B cell (primary cell): Measurements from ENCODE around the gene NTM. TPM values are rescaled to one million over a fixed set of nuclear protein-coding genes. Genes with fewer than 3 reads are reported as not detected.

Experiments used
- ATAC-seq: fragments of 200-7000 bp; cut with Tn5 transposase; one replicate; pipeline ENCODE4 v1.10.0; 2021; ENCODE audit warnings: low read depth, mild to moderate bottlenecking, moderate number of reproducible peaks, moderate library complexity
- CTCF ChIA-PET: fragments of 350-600 bp; sonication (Branson Sonifier 250); formaldehyde crosslinking; loops from one replicate; lab custom pipeline; 2021; ENCODE audit warnings: antibody characterized with exemption, inconsistent platforms; lab: Charles Lee
- POLR2A ChIA-PET: fragments of 350-600 bp; sonication (Branson Sonifier 250); formaldehyde crosslinking; loops from one replicate; lab custom pipeline; 2021; ENCODE audit warnings: antibody characterized with exemption; lab: Charles Lee
- DNase-seq: peaks from one replicate; pipeline ENCODE4 v3.0.0; 2013
- H2AFZ ChIP-seq: 2 replicates; pipeline ENCODE4 v1.6.1; 2012; ENCODE audit warnings: mild to moderate bottlenecking, low read depth, low read length; ENCODE audit not compliant: insufficient read depth, poor library complexity, severe bottlenecking
- H3K27ac ChIP-seq, 2 donors: 1 replicate in 1 of 2; 2 replicates in 1 of 2; pipeline ENCODE4 v1.5.1; 2012 to 2013; ENCODE audit warnings: low read length in 2 of 2, mild to moderate bottlenecking in 2 of 2, moderate library complexity in 1 of 2
- H3K27me3 ChIP-seq, 4 experiments: fragments of 200-600 bp in 1 of 4; sonication (generic) in 1 of 4; replicated peaks in 1 of 4; 1 replicate in 2 of 4; 2 replicates in 2 of 4; pipeline versions ENCODE4 v1.6.1 to v1.7.0; 2013 to 2016; ENCODE audit warnings: low read length in 3 of 4, mild to moderate bottlenecking in 2 of 4, mixed read lengths in 1 of 4, moderate library complexity in 1 of 4; ENCODE audit not compliant: insufficient read depth in 4 of 4, control insufficient read depth in 3 of 4; ENCODE audit errors: control extremely low read depth in 1 of 4
- H3K36me3 ChIP-seq, 2 experiments: replicated peaks in 1 of 2; 1 replicate in 1 of 2; 2 replicates in 1 of 2; pipeline versions ENCODE4 v1.6.1 to v1.7.1; 2013; ENCODE audit warnings: low read length in 1 of 2; ENCODE audit not compliant: insufficient read depth in 2 of 2, control insufficient read depth in 1 of 2; ENCODE audit errors: control extremely low read depth in 1 of 2, extremely low read depth in 1 of 2
- H3K4me1 ChIP-seq, 2 donors: fragments of 200-600 bp in 1 of 2; sonication (generic) in 1 of 2; 1 replicate in 1 of 2; 2 replicates in 1 of 2; pipeline versions ENCODE4 v1.5.1 to v1.6.1; 2013 to 2017; ENCODE audit warnings: low read length in 2 of 2; ENCODE audit not compliant: control insufficient read depth in 2 of 2, insufficient read depth in 2 of 2
- H3K4me2 ChIP-seq: replicated peaks from 2 replicates; pipeline ENCODE3; 2012; ENCODE audit warnings: mild to moderate bottlenecking, low read depth, low read length; ENCODE audit not compliant: poor library complexity, severe bottlenecking
- H3K4me3 ChIP-seq, 5 experiments: fragments of 200-600 bp in 1 of 5; sonication (generic) in 1 of 5; 1 replicate in 3 of 5; 2 replicates in 2 of 5; pipeline versions ENCODE4 v1.5.1 to v1.7.0; 2011 to 2016; ENCODE audit warnings: low read length in 4 of 5, mild to moderate bottlenecking in 4 of 5, low read depth in 2 of 5, control low read depth in 1 of 5, moderate library complexity in 1 of 5; ENCODE audit not compliant: insufficient read depth in 1 of 5; ENCODE audit errors: control extremely low read depth in 1 of 5, extremely low read depth in 1 of 5
- H3K79me2 ChIP-seq: fragments of 200-600 bp; sonication (generic); one replicate; pipeline ENCODE4 v1.6.0; 2016; ENCODE audit warnings: low read length; ENCODE audit not compliant: control insufficient read depth, insufficient read depth
- H3K9ac ChIP-seq: fragments of 200-600 bp; sonication (generic); 2 replicates; pipeline ENCODE4 v1.6.1; 2017; ENCODE audit warnings: mild to moderate bottlenecking, low read length, moderate library complexity
- H3K9me3 ChIP-seq, 3 donors: one replicate each; pipeline versions ENCODE4 v1.6.1 to v1.7.1; 2013; ENCODE audit warnings: low read length in 2 of 3; ENCODE audit not compliant: control insufficient read depth in 2 of 3, insufficient read depth in 1 of 3; ENCODE audit errors: control extremely low read depth in 1 of 3
- H4K20me1 ChIP-seq: 2 replicates; pipeline ENCODE4 v1.6.0; 2012; ENCODE audit warnings: mild to moderate bottlenecking, low read length; ENCODE audit not compliant: insufficient read depth, control insufficient read depth, poor library complexity, severe bottlenecking
- H3K27ac Mint-ChIP-seq: one replicate; pipeline ENCODE4 v1.8.0; 2021; ENCODE audit warnings: mixed read lengths
- H3K27me3 Mint-ChIP-seq: one replicate; pipeline ENCODE4 v1.8.0; 2021; ENCODE audit warnings: mixed read lengths
- H3K4me1 Mint-ChIP-seq: one replicate; pipeline ENCODE4 v1.8.0; 2021; ENCODE audit warnings: mixed read lengths
- H3K4me3 Mint-ChIP-seq: one replicate; pipeline ENCODE4 v1.8.0; 2021; ENCODE audit warnings: mixed read lengths
- H3K9me3 Mint-ChIP-seq: one replicate; pipeline ENCODE4 v1.8.0; 2022; ENCODE audit warnings: mixed read lengths; ENCODE audit not compliant: insufficient read depth
- CTCF ChIP-seq: fragments of 200-600 bp; IDR thresholded peaks from one replicate; pipeline ENCODE4 v1.8.0; 2022; ENCODE audit warnings: antibody characterized with exemption, mild to moderate bottlenecking
- EZH2 ChIP-seq: IDR thresholded peaks from 2 replicates; pipeline ENCODE4 v1.6.1; 2012; ENCODE audit warnings: borderline replicate concordance, low read depth, mild to moderate bottlenecking, moderate library complexity, low read length; ENCODE audit not compliant: insufficient read depth, poor library complexity, severe bottlenecking
- WGBS: methylation state at CpG from one replicate; pipeline ENCODE4 v1.1.5; 2013; ENCODE audit warnings: missing lambda C conversion rate; ENCODE audit not compliant: insufficient coverage; 5-methylcytosine and 5-hydroxymethylcytosine counted together
- intact Hi-C: fragments of 100-400 bp; cut with micrococcal nuclease; formaldehyde crosslinking; loops from one replicate; pipeline ENCODE4 v1.10.0; 2022
- polyA plus RNA-seq: library from polyadenylated mRNA; depleted of rRNA; stranded (reverse); fragments of >200 nt; gene quantifications from 2 replicates; pipeline ENCODE4 v1.2.3, GENCODE V29; 2012
- total RNA-seq, 2 donors: library from RNA; stranded (reverse); fragments of 120-200 nt in 1 of 2; gene quantifications; 1 replicate in 1 of 2; 2 replicates in 1 of 2; pipeline versions ENCODE4 v1.2.3 to v1.2.4, GENCODE V29; 2013 to 2022

NTM gene
- total and polyA plus RNA-seq, 2 donors (not counting 1 experiment from before 2014, with no cell fraction given) = not detected

DNA sequence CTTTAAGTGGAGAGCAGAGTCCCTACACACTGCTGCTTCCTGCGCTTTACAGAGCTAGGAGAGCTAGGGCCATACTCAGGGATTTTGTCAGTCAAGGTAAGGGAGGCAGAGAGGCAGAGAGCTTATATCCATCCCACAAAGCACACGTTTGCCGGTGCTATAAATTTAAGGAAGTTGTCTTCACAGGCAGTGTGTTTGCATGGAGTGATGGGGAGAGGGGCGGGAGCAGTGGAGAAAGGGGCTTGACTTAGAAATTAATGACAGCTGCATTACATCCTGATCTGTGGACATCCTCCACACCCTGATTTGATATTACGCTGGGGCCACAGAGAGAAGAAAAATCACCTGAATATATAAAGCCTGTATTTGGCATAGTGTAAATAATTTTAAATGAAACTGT, 84.1 kb downstream of the NTM start:
- H3K4me1 Mint-ChIP-seq = no peaks in the 10 kb centered on the region
- CTCF ChIA-PET = no interaction called here

GRCh38 chr11:131454989-131455388, 84.6 kb downstream of the NTM start:
- H3K9me3 ChIP-seq = peaks cover 0 to 7% (median 0%) of the 10 kb centered on the region in 3 donors
- ChIA-PET POLR2A (no interaction called here), CTCF (no interaction called here)
- intact Hi-C loops = no loop called here
- Mint-ChIP-seq H3K4me3 (no peak overlapping the region), H3K4me1 (no peaks in the 10 kb centered on the region), H3K9me3 (no peaks in the 10 kb centered on the region), H3K27ac (no peak overlapping the region), H3K27me3 (no peaks in the 10 kb centered on the region)
- no peaks in the 10 kb centered on the region for H4K20me1 ChIP-seq
- TF ChIP-seq EZH2 = no peak
- no peak for TF ChIP-seq CTCF
- H2AFZ ChIP-seq = no peak overlapping the region
- H3K27ac ChIP-seq = no peak overlapping the region
- no peak overlapping the region for H3K9ac ChIP-seq
- no peaks in the 10 kb centered on the region for H3K27me3 ChIP-seq
- ATAC-seq = no peak
- no peaks in the 10 kb centered on the region for H3K4me1 ChIP-seq
- no peak overlapping the region for H3K4me2 ChIP-seq
- no peak for DNase-seq
- H3K36me3 ChIP-seq = no peaks in the 10 kb centered on the region
- no peaks in the 10 kb centered on the region for H3K79me2 ChIP-seq
- 84% methylated on average over 9 of the region's 9 CpGs for WGBS
- H3K4me3 ChIP-seq = no peak overlapping the region

More for the DNA sequence above, 84.1 kb downstream of the NTM start:
- H3K27ac Mint-ChIP-seq = no peak overlapping the region
- no peaks in the 10 kb centered on the region for H3K36me3 ChIP-seq
- DNase-seq (no peak), ATAC-seq (no peak)
- no peak overlapping the region for H3K4me2 ChIP-seq
- TF ChIP-seq CTCF (no peak), EZH2 (no peak)
- POLR2A ChIA-PET = no interaction called here
- no peak overlapping the region for H3K4me3 ChIP-seq
- H3K27me3 ChIP-seq = no peaks in the 10 kb centered on the region
- intact Hi-C loops = no loop called here
- H3K79me2 ChIP-seq = no peaks in the 10 kb centered on the region
- no peaks in the 10 kb centered on the region for H3K9me3 Mint-ChIP-seq
- H3K27ac ChIP-seq = no peak overlapping the region
- H3K4me3 Mint-ChIP-seq = no peak overlapping the region
- no peaks in the 10 kb centered on the region for H3K27me3 Mint-ChIP-seq
- H3K4me1 ChIP-seq = no peaks in the 10 kb centered on the region
- no peak overlapping the region for H3K9ac ChIP-seq
- H2AFZ ChIP-seq = no peak overlapping the region
- H4K20me1 ChIP-seq = no peaks in the 10 kb centered on the region
- 100% methylated on average over 1 of the region's 5 CpGs for WGBS
- H3K9me3 ChIP-seq = peaks cover 0 to 7% (median 0%) of the 10 kb centered on the region in 3 donors
